Stimulated activated CD8-positive, alpha-beta memory T cell treated with anti-CD3 and anti-CD28 coated beads, Interleukin-7, amount 100 ng/mL, for 24 hours (primary cell): ENCODE results near the gene SSH2.
"Not testable (repeated sequence)": the region's sequence is repeated elsewhere in the genome, so short reads cannot be mapped to it uniquely, and the experiment has no call there.

Experiments
- DNase-seq: peaks from one replicate; pipeline ENCODE4 v3.0.0-alpha.2; 2020; ENCODE audit warnings: low read depth

SSH2 gene

GRCh38 chr17:29836643-29837042 is 93.4 kb downstream of the SSH2 start:
- DNase-seq: no peak

- no peak for DNase-seq
Observed at GRCh38 chr17:29835435-29836351, 94.3 kb downstream of the SSH2 start.

GRCh38 chr17:29833801-29834200 is 96.2 kb downstream of the SSH2 start:
- DNase-seq: no peak

- DNase-seq: no peak
Observed at GRCh38 chr17:29828676-29829284, 101.2 kb downstream of the SSH2 start.

DNA sequence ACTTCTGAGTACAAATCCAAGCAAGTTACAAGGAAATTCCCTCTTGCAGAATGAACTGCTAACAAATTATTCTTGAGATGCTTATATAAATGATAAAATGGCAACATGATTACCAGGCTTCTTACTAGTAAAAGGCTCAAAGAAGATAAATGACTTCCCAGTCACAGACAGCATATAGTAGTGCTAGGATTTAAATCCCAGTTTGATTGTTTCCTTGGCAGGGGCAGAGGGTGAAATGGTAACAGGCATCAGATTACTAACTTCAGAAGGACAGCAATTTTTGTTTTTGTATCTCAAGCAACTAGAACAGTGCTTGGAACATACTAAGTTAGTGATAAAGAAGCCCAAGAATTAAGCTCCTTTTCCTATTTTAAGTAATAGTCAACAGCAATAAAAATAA is 102.8 kb downstream of the SSH2 start:
- no peak for DNase-seq

DNA sequence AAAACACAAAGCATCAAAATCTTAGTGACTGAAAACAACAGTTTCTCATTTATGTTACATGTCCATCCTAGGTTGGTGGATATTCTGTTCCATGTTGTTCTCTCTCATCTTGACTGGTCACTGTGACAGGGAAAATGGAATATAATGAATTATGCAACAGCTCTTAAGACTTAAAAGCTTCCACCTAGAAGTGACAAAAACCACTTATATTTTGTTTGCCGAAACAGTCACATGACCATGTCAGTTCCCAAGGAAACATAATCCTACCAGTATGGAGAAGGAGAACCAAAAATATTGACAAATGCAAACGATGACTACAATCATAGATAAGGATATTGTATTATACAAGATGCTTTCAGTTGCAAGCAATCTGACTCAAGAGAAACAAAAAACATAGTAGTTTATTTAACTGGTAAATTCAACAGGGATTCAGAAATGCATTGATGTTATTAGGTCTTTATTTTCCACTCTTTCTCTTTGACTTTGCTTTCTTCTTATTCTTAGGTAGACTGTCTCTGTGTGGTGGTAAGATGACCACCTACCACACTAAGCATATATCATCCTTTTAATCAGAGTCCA is 103.8 kb downstream of the SSH2 start:
- no peak for DNase-seq

GRCh38 chr17:29825604-29826003 is 104.4 kb downstream of the SSH2 start:
- DNase-seq: no peak

- no peak for DNase-seq
Observed at GRCh38 chr17:29821897-29822296, 108.1 kb downstream of the SSH2 start.

DNA sequence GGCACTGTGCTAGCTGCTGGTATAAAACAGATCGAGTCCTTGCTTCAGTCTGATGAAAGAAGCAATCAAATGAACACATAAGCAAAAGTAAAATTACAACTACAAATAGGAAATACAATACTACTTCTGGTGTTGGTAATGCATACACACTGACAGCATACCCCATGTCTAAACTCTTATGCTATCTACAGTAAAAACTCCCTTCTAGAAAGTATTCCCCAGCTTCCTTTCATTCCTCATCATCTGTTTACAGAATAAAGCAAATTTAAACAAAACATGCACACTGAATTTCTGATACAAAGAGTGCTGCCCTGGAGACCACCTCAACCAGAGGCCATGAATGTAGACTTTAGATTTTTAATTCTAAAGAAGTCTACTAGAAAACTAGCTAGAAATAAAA is 109.6 kb downstream of the SSH2 start:
- no peak for DNase-seq

- peak; percentile 41 for DNase-seq
Observed at GRCh38 chr17:29807520-29808361, 122.3 kb downstream of the SSH2 start.

DNA sequence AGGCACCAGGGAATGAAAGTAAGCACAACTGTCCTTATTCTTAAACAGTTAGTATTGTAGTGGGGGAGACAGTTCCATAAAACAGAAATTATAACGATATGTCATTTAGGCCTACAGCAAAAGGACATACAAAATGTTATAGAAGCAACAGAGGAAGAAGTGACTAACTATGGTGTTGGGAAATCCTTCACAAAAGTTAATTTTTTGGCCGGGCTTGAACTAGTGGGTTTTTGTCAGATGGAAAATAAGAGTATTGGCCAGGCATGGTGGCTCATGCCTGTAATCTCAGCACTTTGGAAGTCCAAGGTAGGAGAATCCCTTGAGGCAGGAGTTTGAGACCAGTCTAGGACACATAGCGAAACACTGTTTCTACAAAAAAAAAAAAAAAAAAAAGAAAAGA is 127.8 kb downstream of the SSH2 start:
- DNase-seq: no peak

DNA sequence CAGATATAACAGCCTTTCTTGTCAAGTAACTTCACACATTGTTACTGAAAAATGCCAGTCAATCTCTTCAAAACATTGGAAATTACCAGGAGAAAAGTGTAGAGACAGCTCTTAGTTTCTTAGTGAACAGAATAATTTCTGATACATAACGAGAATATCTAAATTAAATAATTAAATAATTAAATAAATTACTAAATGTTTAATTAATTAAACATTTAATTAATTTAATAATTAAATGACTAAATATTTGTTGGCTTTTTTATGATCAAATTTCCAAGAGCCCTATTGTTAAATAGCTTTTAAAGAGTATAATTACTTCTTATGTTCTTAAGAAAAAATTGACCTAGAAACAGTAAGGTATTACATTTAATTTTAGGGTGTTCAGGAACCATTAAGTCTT is 129.6 kb downstream of the SSH2 start:
- no peak for DNase-seq

DNA sequence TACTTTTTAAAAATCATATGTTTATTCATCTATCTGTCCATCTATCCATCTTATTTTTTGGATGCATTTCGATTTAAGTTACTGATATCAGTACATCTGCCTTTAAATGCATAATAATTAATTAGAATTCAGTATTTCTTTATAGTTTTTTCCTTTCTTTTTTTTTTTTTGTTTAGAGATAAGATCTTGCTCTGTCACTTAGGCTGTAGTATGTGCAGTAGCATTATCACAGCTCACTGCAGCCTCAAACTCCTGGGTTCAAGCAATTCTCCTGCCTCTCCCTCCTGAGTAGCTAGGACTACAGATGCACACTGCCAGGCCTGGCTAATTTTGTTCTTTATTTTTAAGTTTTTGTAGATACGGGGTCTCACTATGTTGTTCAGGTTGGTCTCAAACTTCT is 133.4 kb downstream of the SSH2 start:
- no peak for DNase-seq

- DNase-seq: no peak
Observed at GRCh38 chr17:29793501-29793900, 136.5 kb downstream of the SSH2 start.

- DNase-seq: no peak
Observed at GRCh38 chr17:29791336-29792080, 138.5 kb downstream of the SSH2 start.

- no peak for DNase-seq
Observed at GRCh38 chr17:29789196-29790170, 140.5 kb downstream of the SSH2 start.

DNA sequence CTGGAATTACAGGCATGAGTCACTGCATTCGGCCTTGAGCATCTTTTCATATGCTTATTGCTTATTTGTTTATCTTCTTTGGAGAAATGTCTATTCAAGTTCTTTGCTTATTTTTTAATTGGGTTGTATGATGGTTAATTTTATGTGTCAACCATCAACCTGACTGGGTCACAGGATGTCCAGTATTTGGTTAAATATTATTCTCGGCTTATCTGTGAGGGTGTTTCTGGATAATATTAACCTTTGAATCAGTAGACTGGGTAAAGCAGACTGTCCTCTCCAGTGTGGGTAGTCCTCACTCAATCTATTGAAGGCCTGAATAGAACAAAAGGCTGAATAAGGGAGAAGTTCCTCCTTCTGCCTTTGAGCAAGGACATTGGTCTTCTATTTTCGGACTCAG is 142.0 kb downstream of the SSH2 start:
- no peak for DNase-seq

GRCh38 chr17:29782917-29783316 is 147.1 kb downstream of the SSH2 start:
- DNase-seq: no peak

DNA sequence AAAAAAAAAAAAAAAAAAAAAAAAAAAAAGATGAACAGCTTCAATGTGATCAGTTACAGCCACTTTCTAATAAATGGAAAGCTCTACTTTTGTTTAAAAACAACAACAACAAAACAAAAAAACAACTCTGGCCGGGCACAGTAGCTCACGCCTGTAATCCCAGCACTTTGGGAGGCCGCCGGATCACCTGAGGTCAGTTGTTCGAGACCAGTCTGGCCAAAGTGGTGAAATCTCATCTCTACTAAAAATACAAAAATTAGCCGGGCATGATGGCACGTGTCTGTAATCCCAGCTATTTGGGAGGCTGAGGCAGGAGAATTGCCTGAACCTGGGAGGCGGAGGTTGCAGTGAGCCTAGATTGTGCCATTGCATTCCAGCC is 150.2 kb downstream of the SSH2 start:
- not testable (repeated sequence) for DNase-seq
